DND-41 (cell line): ENCODE results near the gene GPAT3.

Experiments
- EZH2 ChIP-seq: IDR thresholded peaks from 3 replicates; pipeline ENCODE4 v1.6.1; 2012; ENCODE audit warnings: borderline replicate concordance, low read depth, mild to moderate bottlenecking, moderate library complexity, low read length, inconsistent platforms; ENCODE audit not compliant: severe bottlenecking
- TF ChIP-seq, protein P1 (sequence below): IDR thresholded peaks from 2 replicates; pipeline ENCODE4 v1.5.1; 2012; ENCODE audit warnings: borderline replicate concordance, low read length, moderate library complexity, mild to moderate bottlenecking; ENCODE audit not compliant: poor library complexity, severe bottlenecking; ENCODE audit errors: extremely low read depth

DNA sequence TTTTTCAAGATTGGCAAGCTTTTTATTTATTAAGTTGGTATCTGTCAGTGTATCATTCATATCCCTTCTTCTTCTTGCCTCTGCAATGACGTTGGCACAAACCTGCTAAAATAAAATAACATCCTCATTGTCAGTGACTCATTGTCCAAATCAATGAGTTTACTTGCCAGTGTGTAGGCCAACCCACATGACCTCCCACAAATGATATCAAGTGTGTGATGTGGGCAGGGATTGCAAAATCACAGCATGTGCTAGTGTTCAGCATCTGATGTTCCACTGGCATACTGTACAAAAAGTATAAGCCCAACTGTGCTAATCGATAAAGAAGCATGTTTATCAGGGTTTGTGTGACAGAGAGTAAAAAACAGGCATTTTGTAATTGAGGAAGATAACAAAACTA, 25.5 kb downstream of the GPAT3 start:
- TF ChIP-seq, protein P1, sequence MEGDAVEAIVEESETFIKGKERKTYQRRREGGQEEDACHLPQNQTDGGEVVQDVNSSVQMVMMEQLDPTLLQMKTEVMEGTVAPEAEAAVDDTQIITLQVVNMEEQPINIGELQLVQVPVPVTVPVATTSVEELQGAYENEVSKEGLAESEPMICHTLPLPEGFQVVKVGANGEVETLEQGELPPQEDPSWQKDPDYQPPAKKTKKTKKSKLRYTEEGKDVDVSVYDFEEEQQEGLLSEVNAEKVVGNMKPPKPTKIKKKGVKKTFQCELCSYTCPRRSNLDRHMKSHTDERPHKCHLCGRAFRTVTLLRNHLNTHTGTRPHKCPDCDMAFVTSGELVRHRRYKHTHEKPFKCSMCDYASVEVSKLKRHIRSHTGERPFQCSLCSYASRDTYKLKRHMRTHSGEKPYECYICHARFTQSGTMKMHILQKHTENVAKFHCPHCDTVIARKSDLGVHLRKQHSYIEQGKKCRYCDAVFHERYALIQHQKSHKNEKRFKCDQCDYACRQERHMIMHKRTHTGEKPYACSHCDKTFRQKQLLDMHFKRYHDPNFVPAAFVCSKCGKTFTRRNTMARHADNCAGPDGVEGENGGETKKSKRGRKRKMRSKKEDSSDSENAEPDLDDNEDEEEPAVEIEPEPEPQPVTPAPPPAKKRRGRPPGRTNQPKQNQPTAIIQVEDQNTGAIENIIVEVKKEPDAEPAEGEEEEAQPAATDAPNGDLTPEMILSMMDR = no peak
- no peak for TF ChIP-seq EZH2
